NOMO-1 (cell line): ENCODE data around the gene GJC2.

ENCODE experiments used
- DNase-seq, 2 experiments: peaks; one replicate each; lab custom pipeline; 2025; ENCODE audit not compliant: unreplicated experiment in 2 of 2; lab: John Stamatoyannopoulos, UW

GJC2 gene

GRCh38 chr1:228144193-228144992 lies 5.3 kb upstream of the GJC2 start:
- DNase-seq = no peak

GRCh38 chr1:228144993-228145343 lies 4.8 kb upstream of the GJC2 start:
- no peak for DNase-seq

- DNase-seq = no peak
These were observed 4.0 kb upstream of the GJC2 start for GRCh38 chr1:228145463-228146416.

GRCh38 chr1:228146417-228147150 lies 3.1 kb upstream of the GJC2 start:
- DNase-seq = no peak

GRCh38 chr1:228147151-228147693 lies 2.5 kb upstream of the GJC2 start:
- no peak for DNase-seq

GRCh38 chr1:228147768-228148167 lies 2.0 kb upstream of the GJC2 start:
- no peak for DNase-seq

GRCh38 chr1:228148196-228148861 lies 1.4 kb upstream of the GJC2 start:
- no peak for DNase-seq

GRCh38 chr1:228148935-228149405 lies 760 bp upstream of the GJC2 start:
- no peak for DNase-seq

GRCh38 chr1:228150120-228150460 lies 360 bp downstream of the GJC2 start:
- no peak for DNase-seq

- no peak for DNase-seq
These were observed 890 bp downstream of the GJC2 start for GRCh38 chr1:228150461-228151179.

GRCh38 chr1:228151180-228151925 lies 1.6 kb downstream of the GJC2 start:
- DNase-seq = no peak

- no peak for DNase-seq
These were observed 2.6 kb downstream of the GJC2 start for GRCh38 chr1:228152097-228152917.

GRCh38 chr1:228152918-228153258 lies 3.2 kb downstream of the GJC2 start:
- no peak for DNase-seq

GRCh38 chr1:228154021-228154669 lies 4.4 kb downstream of the GJC2 start:
- DNase-seq = no peak

GRCh38 chr1:228154670-228155571 lies 5.2 kb downstream of the GJC2 start:
- no peak for DNase-seq

GRCh38 chr1:228155596-228156514 lies 6.1 kb downstream of the GJC2 start:
- no peak for DNase-seq
